GM18951 (cell line): ENCODE measurements around the gene FAM89A.
"Not testable (repeated sequence)": the region's sequence is repeated elsewhere in the genome, so short reads cannot be mapped to it uniquely, and the experiment has no call there.

Experiments
- POLR2A ChIP-seq: IDR thresholded peaks from 4 replicates; pipeline ENCODE4 v1.6.1; 2011; ENCODE audit warnings: mild to moderate bottlenecking; ENCODE audit not compliant: insufficient read length, insufficient read depth; ENCODE audit errors: extremely low read depth
- in situ Hi-C: fragments of 300-500 bp; cut with MboI; formaldehyde crosslinking; loops from one replicate; pipeline ENCODE4 v1.12.0; 2022; ENCODE audit warnings: low sequenced_read_pairs, mixed read lengths, inconsistent platforms; ENCODE audit not compliant: unreplicated experiment

The FAM89A gene

DNA sequence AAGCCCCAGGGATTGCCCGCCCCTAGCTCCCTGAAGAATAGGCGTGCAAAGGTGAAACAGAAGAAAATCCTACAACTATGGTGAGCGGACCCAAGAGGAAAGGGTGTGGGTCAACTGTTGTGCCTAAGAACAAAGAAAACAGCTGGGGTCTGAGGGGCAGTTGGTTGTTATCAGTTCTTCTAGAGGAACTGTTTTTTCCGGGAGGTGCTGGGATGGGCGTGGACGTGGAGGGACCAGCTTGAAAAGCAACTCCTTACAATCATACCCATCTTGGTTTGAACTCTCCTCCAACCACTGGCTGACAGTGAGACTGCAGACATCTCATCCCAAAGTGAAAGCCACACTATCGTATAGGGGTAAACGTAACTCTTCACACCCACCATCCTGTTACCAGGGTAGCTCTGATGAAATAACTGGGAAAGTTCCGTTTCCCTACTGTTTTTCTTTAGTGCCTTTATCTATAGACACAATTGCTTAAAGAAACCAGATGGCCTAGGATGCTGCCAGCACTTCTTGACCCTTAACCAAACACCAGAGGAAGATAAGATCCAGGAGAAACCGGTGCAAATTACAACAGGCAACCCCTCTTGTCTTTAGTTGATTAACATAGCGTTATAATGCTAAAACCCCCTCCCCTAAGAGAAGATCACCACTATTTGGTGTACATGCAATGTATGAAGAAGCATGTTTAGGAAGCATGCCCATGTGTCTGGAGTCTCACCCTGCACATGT is 25.6 kb upstream of the FAM89A start:
- in situ Hi-C loops: no loop called here
- no peak for TF ChIP-seq POLR2A

DNA sequence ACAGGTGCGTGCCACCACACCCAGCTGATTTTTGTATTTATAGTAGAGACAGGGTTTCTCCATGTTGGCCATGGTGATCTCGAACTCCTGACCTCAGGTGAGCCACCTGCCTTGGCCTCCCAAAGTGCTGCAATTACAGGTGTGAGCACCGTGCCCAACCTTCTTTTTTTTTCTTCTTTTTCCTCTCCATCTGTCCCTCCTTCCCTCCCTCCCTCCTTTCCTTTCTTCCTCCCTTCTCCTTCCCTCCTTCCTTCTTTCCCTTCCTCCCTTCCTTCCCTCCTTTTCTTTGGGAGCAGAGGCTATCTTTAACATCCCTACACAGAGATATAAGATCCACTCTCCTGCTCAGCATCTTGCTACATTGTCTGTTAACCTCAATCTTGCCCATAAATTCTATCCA is 24.4 kb upstream of the FAM89A start:
- in situ Hi-C loops: no loop called here
- no peak for TF ChIP-seq POLR2A

DNA sequence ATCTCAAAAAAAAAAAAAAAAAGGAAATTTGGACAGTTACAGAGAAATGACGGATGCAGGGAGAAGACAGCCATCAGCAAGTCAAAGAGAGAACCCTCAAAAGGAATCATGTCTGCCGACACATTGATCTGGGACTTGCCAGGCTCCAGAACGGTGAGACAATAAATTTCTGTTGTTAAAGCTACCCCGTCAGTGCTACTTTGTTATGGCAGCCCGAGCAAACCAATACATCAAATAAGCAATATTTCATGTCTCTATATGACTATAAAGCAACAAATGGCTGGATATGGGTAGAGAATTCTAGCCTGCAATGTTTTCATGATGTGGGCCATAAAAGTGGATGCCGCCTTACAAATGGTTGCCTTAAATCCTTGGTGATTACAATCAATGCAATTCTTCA is 23.3 kb upstream of the FAM89A start:
- in situ Hi-C loops: no loop called here
- TF ChIP-seq POLR2A: no peak

DNA sequence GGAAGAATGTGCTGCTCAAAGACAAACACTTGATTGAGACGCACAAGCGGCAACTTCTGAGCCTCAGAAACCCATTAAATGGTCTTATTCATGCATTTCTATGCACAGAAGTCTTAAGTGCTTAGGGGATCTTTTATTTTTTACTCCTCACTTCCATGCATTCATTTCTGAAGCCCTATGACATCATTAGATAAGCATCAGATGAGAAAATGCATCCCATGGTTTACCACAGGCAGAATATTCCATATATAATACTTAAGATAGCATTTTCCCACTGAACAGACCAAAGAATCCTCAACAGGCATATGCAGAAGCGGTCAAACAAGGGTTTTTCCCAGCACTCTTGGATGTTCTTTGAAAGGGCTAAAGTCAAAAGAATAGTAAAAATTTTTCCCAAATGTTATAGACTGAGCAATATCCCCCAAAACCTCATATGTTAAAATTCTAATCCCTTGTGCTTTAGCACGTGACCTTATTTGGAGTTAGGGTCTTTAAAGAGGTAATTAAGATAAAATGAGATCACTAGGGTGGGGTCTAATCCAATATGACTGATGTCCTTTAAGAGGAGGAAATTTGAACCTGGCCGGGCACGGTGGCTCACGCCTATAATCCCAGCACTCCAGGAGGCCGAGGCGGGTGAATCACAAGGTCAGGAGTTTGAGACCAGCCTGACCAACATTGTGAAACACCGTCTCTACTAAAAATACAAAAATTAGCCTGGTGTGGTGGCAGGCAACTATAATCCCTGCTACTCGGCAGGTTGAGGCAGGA is 22.6 kb upstream of the FAM89A start:
- TF ChIP-seq POLR2A: no peak
- in situ Hi-C loops: no loop called here

- in situ Hi-C loops: no loop called here
- no peak for TF ChIP-seq POLR2A
Measured at GRCh38 chr1:231059566-231060193, 19.6 kb upstream of the FAM89A start.

- in situ Hi-C loops: no loop called here
- no peak for TF ChIP-seq POLR2A
Measured at GRCh38 chr1:231058416-231059109, 18.5 kb upstream of the FAM89A start.

DNA sequence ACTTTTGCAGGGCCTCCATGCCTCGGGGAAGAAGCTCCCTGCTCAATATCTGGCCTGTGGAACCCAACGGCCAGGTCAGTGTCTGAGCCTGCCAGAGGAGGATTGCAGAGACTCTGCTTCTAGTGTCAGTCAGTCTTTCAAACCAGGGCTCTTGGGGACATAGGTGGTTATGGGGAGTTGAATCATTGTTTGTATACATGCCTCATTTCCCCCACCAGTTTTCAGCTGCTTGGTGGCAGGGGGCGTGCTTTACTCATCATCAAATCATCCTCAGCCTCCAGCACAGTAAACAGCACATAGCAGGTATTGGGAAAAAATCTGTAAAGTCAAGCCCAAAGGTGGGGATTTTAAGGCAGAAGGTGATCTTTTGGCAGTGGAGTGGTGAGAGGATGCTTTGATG is 17.4 kb upstream of the FAM89A start:
- in situ Hi-C loops: no loop called here
- TF ChIP-seq POLR2A: no peak

DNA sequence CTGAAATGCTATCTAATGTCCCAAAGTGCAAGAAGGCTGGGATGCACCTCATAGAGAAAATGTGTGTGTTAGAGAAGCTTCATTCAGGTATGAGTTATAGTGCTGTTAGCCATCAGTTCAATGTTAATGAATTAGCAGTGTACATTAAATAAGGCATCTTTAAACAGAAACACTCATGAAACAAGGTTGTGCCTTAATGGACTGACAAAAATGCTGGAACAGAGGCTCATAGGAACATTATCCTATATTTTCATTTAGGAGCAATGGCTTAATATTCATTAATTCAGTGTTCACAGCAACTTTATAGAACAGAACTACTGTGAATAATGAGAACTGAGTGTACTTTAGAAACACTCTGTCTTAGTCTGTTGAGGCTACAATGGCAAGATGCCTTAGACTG is 15.2 kb upstream of the FAM89A start:
- in situ Hi-C loops: no loop called here

DNA sequence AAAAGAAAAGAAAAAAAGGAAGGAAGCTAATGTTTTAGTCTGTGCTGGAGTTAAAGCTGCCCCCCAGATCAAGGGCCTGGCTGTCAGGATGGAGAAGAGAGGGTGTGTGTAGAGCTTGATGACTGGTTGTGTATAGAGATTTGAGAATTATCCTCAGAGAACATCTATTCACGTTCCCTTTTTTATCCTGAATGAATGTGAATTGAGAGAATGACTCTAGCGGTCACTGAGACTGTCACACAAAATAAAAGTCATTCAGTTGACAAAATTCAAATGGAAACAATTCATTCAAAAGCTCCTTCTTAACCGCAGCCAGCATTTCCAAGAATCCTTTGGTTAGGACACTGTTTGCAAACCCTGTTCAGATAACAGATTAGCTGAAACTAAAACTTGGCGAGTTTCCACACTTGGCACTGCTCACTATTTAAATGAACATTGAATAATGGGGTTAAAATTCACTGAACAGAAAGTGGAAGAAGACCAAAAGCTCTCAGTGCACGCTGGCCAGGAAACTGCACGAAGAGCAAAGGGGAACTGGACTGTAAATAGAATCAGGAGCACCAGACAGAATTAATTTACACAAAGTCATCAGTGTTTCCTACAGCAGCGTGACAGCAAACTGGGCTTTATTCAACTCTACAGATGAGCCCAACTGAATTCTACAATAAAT is 13.6 kb upstream of the FAM89A start:
- in situ Hi-C loops: no loop called here
- TF ChIP-seq POLR2A: no peak

More for the DNA sequence above, 15.2 kb upstream of the FAM89A start:
- TF ChIP-seq POLR2A: no peak

DNA sequence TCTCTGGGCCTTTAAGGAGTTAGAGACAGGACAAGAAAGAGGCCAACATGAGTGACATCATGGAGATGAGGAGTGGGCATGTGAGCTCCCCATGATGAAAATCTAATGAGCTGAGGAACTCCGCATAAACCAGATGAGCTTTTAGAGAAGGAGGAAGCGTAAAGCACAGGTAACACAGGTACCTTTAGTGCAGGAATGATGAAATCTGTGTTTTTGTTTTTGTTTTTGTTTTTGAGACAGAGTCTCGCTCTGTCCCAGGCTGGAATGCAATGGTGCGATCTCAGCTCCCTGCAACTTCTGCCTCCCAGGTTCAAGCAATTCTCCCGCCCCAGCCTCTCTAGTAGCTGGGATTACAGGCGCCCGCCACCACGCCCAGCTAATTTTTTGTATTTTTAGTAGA is 12.7 kb upstream of the FAM89A start:
- in situ Hi-C loops: no loop called here
- TF ChIP-seq POLR2A: no peak

- in situ Hi-C loops: not testable (repeated sequence)
Measured at GRCh38 chr1:231050932-231051331, 10.9 kb upstream of the FAM89A start.

DNA sequence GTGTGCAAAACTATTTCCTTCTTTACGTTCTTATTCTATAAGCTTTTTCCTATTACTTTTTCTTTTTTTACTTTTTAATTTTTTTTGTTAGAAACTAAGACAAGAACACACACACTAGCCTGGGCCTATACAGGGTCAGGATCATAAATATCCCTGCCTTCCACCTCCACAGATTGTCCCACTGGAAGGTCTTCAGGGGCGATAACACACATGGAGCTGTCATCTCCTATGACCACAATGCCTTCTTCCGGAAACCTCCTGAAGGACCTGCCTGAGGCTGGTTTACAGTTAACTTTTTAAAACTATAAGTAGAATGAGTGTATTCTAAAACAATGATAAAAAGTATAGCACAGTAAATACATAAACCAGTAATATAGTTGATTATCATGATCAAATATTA is 10.3 kb upstream of the FAM89A start:
- in situ Hi-C loops: no loop called here
- no peak for TF ChIP-seq POLR2A

DNA sequence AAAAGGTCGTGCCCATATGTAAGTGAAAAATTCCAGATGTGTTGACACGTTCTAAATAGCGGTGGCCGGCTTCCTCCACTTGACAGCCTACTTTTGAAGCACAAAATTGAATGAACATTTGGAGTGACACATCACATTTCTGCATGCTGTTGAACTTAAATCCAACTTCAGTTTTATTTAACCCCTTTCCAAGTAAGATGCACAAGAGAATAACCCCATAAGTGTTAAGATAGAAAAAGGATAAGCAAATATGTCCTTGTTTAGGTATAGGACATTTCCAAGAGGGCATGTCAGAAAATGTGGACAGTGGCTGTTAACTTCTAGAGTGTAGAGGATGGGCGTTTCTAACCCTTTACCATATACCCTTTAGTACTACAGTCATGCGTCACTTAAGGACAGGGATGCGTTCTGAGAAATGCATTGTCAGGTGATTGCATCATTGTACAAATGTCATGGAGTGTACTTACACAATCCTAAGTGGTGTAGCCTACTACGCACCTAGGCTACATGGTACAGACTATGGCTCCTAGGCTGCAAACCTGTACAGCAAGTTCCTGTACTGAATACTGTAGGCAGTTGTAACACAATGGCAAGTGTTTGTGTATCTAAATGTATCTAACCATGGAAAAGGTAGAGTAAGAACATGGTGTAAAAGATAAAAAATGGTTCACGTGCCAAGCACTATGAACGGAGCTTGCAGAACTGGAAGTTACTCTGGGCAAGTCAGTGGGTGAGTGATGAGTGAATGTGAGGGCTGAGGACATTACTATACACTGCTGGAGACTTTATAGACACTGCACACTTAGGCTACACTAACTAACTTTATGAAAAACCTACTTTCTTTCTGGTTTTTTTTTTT is 9.3 kb upstream of the FAM89A start:
- in situ Hi-C loops: no loop called here
- no peak for TF ChIP-seq POLR2A

GRCh38 chr1:231048419-231048818 is 8.4 kb upstream of the FAM89A start:
- in situ Hi-C loops: not testable (repeated sequence)

GRCh38 chr1:231047529-231047928 is 7.5 kb upstream of the FAM89A start:
- in situ Hi-C loops: not testable (repeated sequence)
